Nephron (organoid): ENCODE results near the gene ST3GAL3.

Experiments
- H3K27ac Mint-ChIP-seq, 3 experiments: 2 replicates each; pipeline ENCODE4 v1.8.0; 2020; ENCODE audit warnings: mixed read lengths in 3 of 3, mild to moderate bottlenecking in 2 of 3, moderate library complexity in 1 of 3
- H3K27me3 Mint-ChIP-seq: 2 replicates; pipeline ENCODE4 v1.8.0; 2021; ENCODE audit warnings: low read depth, mild to moderate bottlenecking, moderate library complexity, mixed read lengths
- H3K36me3 Mint-ChIP-seq: 2 replicates; pipeline ENCODE4 v1.8.0; 2020; ENCODE audit warnings: low read depth, mixed read lengths
- H3K4me1 Mint-ChIP-seq: 2 replicates; pipeline ENCODE4 v1.8.0; 2020; ENCODE audit warnings: mixed read lengths
- H3K4me3 Mint-ChIP-seq, 3 experiments: 2 replicates each; pipeline ENCODE4 v1.8.0; 2020; ENCODE audit warnings: mild to moderate bottlenecking in 3 of 3, mixed read lengths in 3 of 3, moderate library complexity in 2 of 3
- H3K9me3 Mint-ChIP-seq: 2 replicates; pipeline ENCODE4 v1.8.0; 2020; ENCODE audit warnings: mixed read lengths
- CTCF ChIP-seq, 3 experiments: fragments of 200-600 bp; sonication (generic); IDR thresholded peaks; one replicate each; pipeline ENCODE4 v1.5.0; 2021; ENCODE audit warnings: antibody characterized with exemption in 3 of 3; ENCODE audit not compliant: unreplicated experiment in 3 of 3

ST3GAL3 gene

GRCh38 chr1:43834280-43835081 lies 127.1 kb downstream of the ST3GAL3 start:
- Mint-ChIP-seq H3K9me3 (no peaks in the 10 kb centered on the region), H3K36me3 (peaks cover 21% of the 10 kb centered on the region), H3K4me3 (no peak overlapping the region), H3K27ac (peak overlapping the region in 1 of 3 experiments; percentile 8), H3K4me1 (peaks cover 30% of the 10 kb centered on the region), H3K27me3 (peaks cover under 1% of the 10 kb centered on the region)
- no peak for TF ChIP-seq CTCF (IDR thresholded peaks at IDR 0.05; ENCODE audit: unreplicated experiment in 3 of 3)

- no peak overlapping the region for H3K4me3 Mint-ChIP-seq
- peaks cover 2% of the 10 kb centered on the region for H3K9me3 Mint-ChIP-seq
- TF ChIP-seq CTCF (IDR thresholded peaks at IDR 0.05; ENCODE audit: unreplicated experiment in 3 of 3), result no peak
- peaks cover 24% of the 10 kb centered on the region for H3K36me3 Mint-ChIP-seq
- H3K4me1 Mint-ChIP-seq, result peaks cover 30% of the 10 kb centered on the region
- H3K27ac Mint-ChIP-seq, result peak overlapping the region; percentile 8 to 43 (median 31)
- peaks cover 4% of the 10 kb centered on the region for H3K27me3 Mint-ChIP-seq
Observed at GRCh38 chr1:43835082-43836021, 128.0 kb downstream of the ST3GAL3 start.

GRCh38 chr1:43836267-43836951 lies 129.1 kb downstream of the ST3GAL3 start:
- Mint-ChIP-seq H3K27me3 (peaks cover 4% of the 10 kb centered on the region), H3K36me3 (peaks cover 33% of the 10 kb centered on the region), H3K4me3 (no peak overlapping the region), H3K4me1 (peaks cover 30% of the 10 kb centered on the region), H3K27ac (peak overlapping the region in 2 of 3 experiments; percentile 39 to 83), H3K9me3 (peaks cover 2% of the 10 kb centered on the region)
- TF ChIP-seq CTCF (IDR thresholded peaks at IDR 0.05; ENCODE audit: unreplicated experiment in 3 of 3), result no peak

- Mint-ChIP-seq H3K27me3 (peaks cover 4% of the 10 kb centered on the region), H3K36me3 (peaks cover 52% of the 10 kb centered on the region), H3K9me3 (peaks cover 13% of the 10 kb centered on the region), H3K4me3 (no peak overlapping the region), H3K27ac (peak overlapping the region in 1 of 3 experiments; percentile 44), H3K4me1 (peaks cover 30% of the 10 kb centered on the region)
- TF ChIP-seq CTCF (IDR thresholded peaks at IDR 0.05; ENCODE audit: unreplicated experiment in 3 of 3), result no peak
Observed at GRCh38 chr1:43839056-43839455, 131.7 kb downstream of the ST3GAL3 start.

GRCh38 chr1:43841321-43842174 lies 134.2 kb downstream of the ST3GAL3 start:
- H3K36me3 Mint-ChIP-seq, result peaks cover 51% of the 10 kb centered on the region
- H3K4me3 Mint-ChIP-seq, result no peak overlapping the region
- peaks cover 13% of the 10 kb centered on the region for H3K9me3 Mint-ChIP-seq
- peaks cover 8% of the 10 kb centered on the region for H3K4me1 Mint-ChIP-seq
- no peak overlapping the region for H3K27ac Mint-ChIP-seq
- TF ChIP-seq CTCF (IDR thresholded peaks at IDR 0.05; ENCODE audit: unreplicated experiment in 3 of 3), result no peak
- H3K27me3 Mint-ChIP-seq, result peaks cover 4% of the 10 kb centered on the region
